Measurements from ENCODE around the gene GARIN5B.

GARIN5B gene

GRCh38 chr19:55352040-55352439 lies 11.0 kb downstream of the GARIN5B start:
- H3K4me1 ChIP-seq (ENCODE audit: low read length) = no peaks in the 10 kb centered on the region

DNA sequence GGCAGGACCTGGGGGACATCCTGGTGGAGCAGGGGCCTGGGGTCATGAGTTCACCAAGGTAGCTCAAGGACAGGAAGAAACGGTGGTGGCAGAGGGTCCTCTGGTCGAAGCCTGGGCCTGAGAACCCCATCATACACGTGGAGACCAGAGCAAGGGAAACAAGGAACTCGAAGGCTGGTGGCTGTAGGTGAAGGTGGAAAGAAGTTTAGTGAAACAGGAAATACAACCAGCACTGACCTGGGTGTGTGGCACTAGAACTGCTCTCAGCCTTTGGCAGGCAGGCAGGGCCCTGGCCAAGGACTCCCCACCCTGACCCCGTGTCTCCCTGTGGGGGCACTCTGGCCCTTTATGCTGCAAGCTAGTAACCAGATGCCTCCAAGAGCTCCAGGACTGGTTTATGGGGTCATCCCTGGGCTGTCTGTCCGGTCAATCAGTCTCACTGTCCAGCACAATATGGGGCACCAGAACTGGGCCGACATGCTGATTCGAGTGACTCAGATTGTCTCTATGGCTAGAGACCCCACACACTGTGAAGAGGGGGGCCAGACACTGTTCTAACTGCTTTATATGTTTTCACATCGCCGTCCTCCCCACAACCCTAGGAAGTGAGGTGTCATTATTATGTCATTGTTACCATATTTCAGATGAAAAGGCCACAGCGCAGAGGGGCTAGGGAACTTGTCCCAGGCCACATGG lies 12.3 kb downstream of the GARIN5B start:
- Histone ChIP-seq H3K27ac (ENCODE audit: low read length) (no peak overlapping the region), H3K4me2 (ENCODE audit: low read depth, low read length) (no peak overlapping the region), H3K79me2 (ENCODE audit: low read length) (no peaks in the 10 kb centered on the region), H3K36me3 (replicated peaks; ENCODE audit: insufficient read depth, low read length) (no peaks in the 10 kb centered on the region), H2AFZ (ENCODE audit: low read length) (no peak overlapping the region), H3K4me1 (ENCODE audit: low read length) (no peaks in the 10 kb centered on the region), H3K4me3 (ENCODE audit: low read length) (no peak overlapping the region), H3K9me2 (replicated peaks; ENCODE audit: insufficient read depth, low read length) (no peaks in the 10 kb centered on the region), H3K9me3 (replicated peaks; ENCODE audit: insufficient read depth, low read length) (no peaks in the 10 kb centered on the region), H3K27me3 (replicated peaks; ENCODE audit: insufficient read depth, low read length) (peaks cover 48% of the 10 kb centered on the region), H3K9ac (ENCODE audit: low read length) (no peak overlapping the region), H3F3A (ENCODE audit: insufficient read depth, low read length) (no peaks in the 10 kb centered on the region; the same call in 1 of the 2 replicates), H4K20me1 (ENCODE audit: insufficient read depth, low read length) (no peaks in the 10 kb centered on the region)
- DNase-seq = no peak
- TF ChIP-seq CTCF (IDR thresholded peaks at IDR 0.05; ENCODE audit: low read length) (no peak), EZH2 (optimal IDR thresholded peaks at IDR 0.05; ENCODE audit: low read depth, low read length) (no peak), EZH2phosphoT487 (IDR thresholded peaks at IDR 0.05; ENCODE audit: low read length) (no peak)

More at GRCh38 chr19:55352040-55352439, 11.0 kb downstream of the GARIN5B start:
- H3F3A ChIP-seq (ENCODE audit: insufficient read depth, low read length) = no peaks in the 10 kb centered on the region; the same call in 1 of the 2 replicates
- H3K36me3 ChIP-seq (replicated peaks; ENCODE audit: insufficient read depth, low read length) = no peaks in the 10 kb centered on the region
- TF ChIP-seq EZH2 (optimal IDR thresholded peaks at IDR 0.05; ENCODE audit: low read depth, low read length) = no peak
- TF ChIP-seq CTCF (IDR thresholded peaks at IDR 0.05; ENCODE audit: low read length) = no peak
- no peak for TF ChIP-seq EZH2phosphoT487 (IDR thresholded peaks at IDR 0.05; ENCODE audit: low read length)
- H2AFZ ChIP-seq (ENCODE audit: low read length) = no peak overlapping the region
- H3K9me2 ChIP-seq (replicated peaks; ENCODE audit: insufficient read depth, low read length) = no peaks in the 10 kb centered on the region
- H3K79me2 ChIP-seq (ENCODE audit: low read length) = no peaks in the 10 kb centered on the region
- no peak overlapping the region for H3K27ac ChIP-seq (ENCODE audit: low read length)
- H3K9me3 ChIP-seq (replicated peaks; ENCODE audit: insufficient read depth, low read length) = no peaks in the 10 kb centered on the region
- H3K4me2 ChIP-seq (ENCODE audit: low read depth, low read length) = no peak overlapping the region
- peaks cover 60% of the 10 kb centered on the region for H3K27me3 ChIP-seq (replicated peaks; ENCODE audit: insufficient read depth, low read length)
- DNase-seq = no peak
- no peak overlapping the region for H3K9ac ChIP-seq (ENCODE audit: low read length)
- H3K4me3 ChIP-seq (ENCODE audit: low read length) = no peak overlapping the region
- no peaks in the 10 kb centered on the region for H4K20me1 ChIP-seq (ENCODE audit: insufficient read depth, low read length)

DNA sequence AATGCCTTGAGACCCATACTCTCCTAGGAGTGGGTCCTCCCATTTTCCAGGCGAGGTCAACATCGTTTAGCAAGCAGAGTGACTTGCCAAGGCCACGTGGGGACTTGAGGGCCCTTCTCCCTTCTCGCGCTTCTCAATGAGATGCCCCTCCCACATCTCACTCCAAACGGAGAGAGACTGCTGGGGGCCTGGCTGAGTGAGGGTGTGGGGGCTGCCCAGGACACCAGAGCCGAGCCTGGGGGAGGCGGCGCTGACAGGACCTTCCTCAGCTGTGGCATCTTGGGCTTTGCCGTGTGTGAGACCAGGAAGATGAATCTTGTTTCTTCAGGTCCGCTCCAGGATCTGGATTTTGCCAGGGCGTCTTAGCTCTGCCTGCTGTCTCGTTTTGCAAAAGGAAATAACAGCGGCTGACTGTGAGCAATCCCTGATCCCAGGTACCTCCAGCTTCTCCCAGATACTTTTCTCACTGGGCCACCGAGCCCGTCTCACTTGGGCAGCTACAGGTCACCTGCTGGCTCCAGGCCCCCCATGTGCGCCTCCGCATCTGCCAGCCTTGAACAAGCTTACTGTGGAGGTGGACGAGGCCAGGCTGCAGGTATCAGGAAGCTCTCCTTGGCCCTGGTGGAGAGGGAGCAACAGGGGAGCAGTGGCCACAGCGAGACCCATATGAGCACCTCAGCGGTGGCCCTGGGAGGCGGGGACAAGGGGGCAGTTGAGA lies 14.6 kb downstream of the GARIN5B start:
- no peak overlapping the region for H3K4me2 ChIP-seq (ENCODE audit: low read depth, low read length)
- no peaks in the 10 kb centered on the region for H3K9me2 ChIP-seq (replicated peaks; ENCODE audit: insufficient read depth, low read length)
- no peaks in the 10 kb centered on the region for H3K4me1 ChIP-seq (ENCODE audit: low read length)
- no peak for DNase-seq
- no peak overlapping the region for H2AFZ ChIP-seq (ENCODE audit: low read length)
- H3K9ac ChIP-seq (ENCODE audit: low read length) = no peak overlapping the region
- no peaks in the 10 kb centered on the region for H4K20me1 ChIP-seq (ENCODE audit: insufficient read depth, low read length)
- peaks cover 29% of the 10 kb centered on the region for H3K27me3 ChIP-seq (replicated peaks; ENCODE audit: insufficient read depth, low read length)
- no peaks in the 10 kb centered on the region for H3K79me2 ChIP-seq (ENCODE audit: low read length)
- no peak overlapping the region for H3K27ac ChIP-seq (ENCODE audit: low read length)
- TF ChIP-seq CTCF (IDR thresholded peaks at IDR 0.05; ENCODE audit: low read length) (no peak), EZH2phosphoT487 (IDR thresholded peaks at IDR 0.05; ENCODE audit: low read length) (no peak), EZH2 (optimal IDR thresholded peaks at IDR 0.05; ENCODE audit: low read depth, low read length) (no peak)
- no peaks in the 10 kb centered on the region for H3K9me3 ChIP-seq (replicated peaks; ENCODE audit: insufficient read depth, low read length)
- no peak overlapping the region for H3K4me3 ChIP-seq (ENCODE audit: low read length)
- no peaks in the 10 kb centered on the region for H3K36me3 ChIP-seq (replicated peaks; ENCODE audit: insufficient read depth, low read length)
- H3F3A ChIP-seq (ENCODE audit: insufficient read depth, low read length) = no peaks in the 10 kb centered on the region; the same call in 1 of the 2 replicates
